ENCODE data around the gene WNT11. TPM values are rescaled to one million over a fixed set of nuclear protein-coding genes. Genes with fewer than 3 reads are reported as not detected.

Gene WNT11
- total and polyA plus RNA-seq, 7 donors, result 4.5 to 13.0 (median 6.5) TPM

GRCh38 chr11:76170468-76170867, 35.8 kb downstream of the WNT11 start:
- DNase-seq (no peak), ATAC-seq (no peak)
- H3K9me3 ChIP-seq, result no peaks in the 10 kb centered on the region
- no peak overlapping the region for H3K4me3 ChIP-seq
- TF ChIP-seq CTCF (IDR thresholded peaks at IDR 0.05), result no peak
- H3K4me1 ChIP-seq, result no peaks in the 10 kb centered on the region
- 72 to 89% (median 72%) methylated on average over 3 to 4 of the region's 4 CpGs for WGBS, 3 donors
- intact Hi-C loops (cut with DNase I), result no loop called here
- no peaks in the 10 kb centered on the region for H3K27me3 ChIP-seq (ENCODE audit: insufficient read depth in 3 of 3, low read length in 2 of 3)
- no peak overlapping the region for H3K27ac ChIP-seq
- no peaks in the 10 kb centered on the region for H3K36me3 ChIP-seq (ENCODE audit: insufficient read depth in 1 of 2, low read depth in 1 of 2)

GRCh38 chr11:76169473-76169896, 36.8 kb downstream of the WNT11 start:
- Histone ChIP-seq H3K9me3 (no peaks in the 10 kb centered on the region), H3K4me1 (no peaks in the 10 kb centered on the region), H3K4me3 (no peak overlapping the region), H3K27me3 (ENCODE audit: insufficient read depth in 3 of 3, low read length in 2 of 3) (no peaks in the 10 kb centered on the region), H3K36me3 (ENCODE audit: insufficient read depth in 1 of 2, low read depth in 1 of 2) (no peaks in the 10 kb centered on the region), H3K27ac (no peak overlapping the region)
- ATAC-seq (no peak), DNase-seq (no peak)
- intact Hi-C loops (cut with DNase I), result loop anchor here in 1 of 2 donors (10.0 kb wide), 1 partner anchor 75 kb away; no protein-coding TSS in a partner anchor
- TF ChIP-seq CTCF (IDR thresholded peaks at IDR 0.05), result no peak
- WGBS, 3 donors, result 80 to 92% (median 81%) methylated on average over 15 of the region's 15 CpGs

- H3K27me3 ChIP-seq (ENCODE audit: insufficient read depth in 3 of 3, low read length in 2 of 3), result no peaks in the 10 kb centered on the region
- no peak overlapping the region for H3K27ac ChIP-seq
- DNase-seq (no peak), ATAC-seq (peak in 1 of 4 donors; percentile 20)
- WGBS, 3 donors, result 33 to 54% (median 36%) methylated on average over 13 of the region's 13 CpGs
- no peak for TF ChIP-seq CTCF (IDR thresholded peaks at IDR 0.05)
- H3K4me1 ChIP-seq, result no peaks in the 10 kb centered on the region
- no peak overlapping the region for H3K4me3 ChIP-seq
- H3K9me3 ChIP-seq, result no peaks in the 10 kb centered on the region
- intact Hi-C loops (cut with DNase I), result loop anchor here in 1 of 2 donors (10.0 kb wide), 1 partner anchor 77 kb away; no protein-coding TSS in a partner anchor
- no peaks in the 10 kb centered on the region for H3K36me3 ChIP-seq (ENCODE audit: insufficient read depth in 1 of 2, low read depth in 1 of 2)
These were observed 38.7 kb downstream of the WNT11 start for GRCh38 chr11:76167590-76167989.

- H3K4me3 ChIP-seq, result no peak overlapping the region
- H3K4me1 ChIP-seq, result peaks cover 8% of the 10 kb centered on the region
- H3K36me3 ChIP-seq (ENCODE audit: insufficient read depth in 1 of 2, low read depth in 1 of 2), result no peaks in the 10 kb centered on the region
- 72 to 82% (median 80%) methylated on average over 6 of the region's 6 CpGs for whole genome bisulfite sequencing, 3 donors
- TF ChIP-seq CTCF (IDR thresholded peaks at IDR 0.05), result no peak
- no peaks in the 10 kb centered on the region for H3K9me3 ChIP-seq
- H3K27me3 ChIP-seq (ENCODE audit: insufficient read depth in 3 of 3, low read length in 2 of 3), result no peaks in the 10 kb centered on the region
- ATAC-seq (no peak), DNase-seq (peak in 1 of 2 donors; percentile 36)
- H3K27ac ChIP-seq, result no peak overlapping the region
- intact Hi-C loops (cut with DNase I), result loop anchor here in 1 of 2 donors (10.0 kb wide), 1 partner anchor 78 kb away; no protein-coding TSS in a partner anchor
These were observed 40.0 kb downstream of the WNT11 start for GRCh38 chr11:76166314-76166713.
